Measurements from ENCODE around the gene DNAH1.

DNA sequence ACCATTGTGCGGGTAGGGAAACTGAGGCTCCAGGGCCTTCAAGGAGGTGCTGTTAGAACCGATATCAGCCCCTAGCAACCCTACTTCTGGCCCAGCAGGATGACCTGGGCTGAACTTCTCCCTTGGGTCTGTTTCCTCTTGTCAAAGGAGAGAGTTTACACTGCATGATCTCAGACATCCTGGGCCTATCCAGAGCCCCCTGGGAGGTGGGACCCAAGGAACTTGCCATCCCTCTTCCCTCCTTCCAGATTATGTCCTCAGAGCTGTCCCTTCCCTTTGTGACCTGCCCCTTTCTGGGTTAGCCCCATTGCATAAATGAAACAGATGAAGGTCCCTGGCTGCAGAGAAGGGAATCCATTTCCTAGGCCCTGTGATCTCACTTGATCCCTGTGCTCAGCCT lies 12.3 kb upstream of the DNAH1 start:
- TF ChIP-seq POLR2A (IDR thresholded peaks at IDR 0.05; ENCODE audit: low read length) (no peak), GATA1 (IDR thresholded peaks at IDR 0.05; ENCODE audit: low read depth, low read length) (no peak)
